Measurements from ENCODE around the gene KRTAP10-2.

GRCh38 chr21:44544566-44544965 is 6.7 kb downstream of the KRTAP10-2 start:
- TF ChIP-seq CTCF (conservative IDR thresholded peaks at IDR 0.05) (no peak), EZH2 (IDR thresholded peaks at IDR 0.05; ENCODE audit: low read depth) (no peak)
